Mesenchymal stem cell (in vitro differentiated cells and primary cell): ENCODE results near the gene BTBD3.

ENCODE experiments used
- DNase-seq: peaks from one replicate; pipeline ENCODE4 v3.0.0-alpha.2; 2013
- H2AFZ ChIP-seq: one replicate; pipeline ENCODE4 v1.6.1; 2013; ENCODE audit warnings: low read depth, mild to moderate bottlenecking, control low read depth, inconsistent platforms, low read length, moderate library complexity
- H2AK5ac ChIP-seq: 2 replicates; pipeline ENCODE4 v1.6.1; 2013; ENCODE audit warnings: low read length, moderate library complexity, mild to moderate bottlenecking, inconsistent platforms; ENCODE audit not compliant: severe bottlenecking
- H2BK120ac ChIP-seq: one replicate; pipeline ENCODE4 v1.6.1; 2013; ENCODE audit warnings: low read depth, mild to moderate bottlenecking, inconsistent platforms, low read length, moderate library complexity
- H2BK12ac ChIP-seq, 2 experiments: one replicate each; pipeline ENCODE4 v1.6.1; 2013; ENCODE audit warnings: inconsistent platforms in 2 of 2, low read length in 2 of 2, mild to moderate bottlenecking in 2 of 2, moderate library complexity in 2 of 2, control low read depth in 1 of 2
- H2BK15ac ChIP-seq: one replicate; pipeline ENCODE4 v1.6.1; 2013; ENCODE audit warnings: mild to moderate bottlenecking, low read depth, inconsistent platforms; ENCODE audit not compliant: poor library complexity, severe bottlenecking
- H2BK5ac ChIP-seq: 2 replicates; pipeline ENCODE4 v1.6.1; 2013; ENCODE audit warnings: low read depth, mild to moderate bottlenecking, low read length, control low read depth, inconsistent platforms; ENCODE audit not compliant: poor library complexity, severe bottlenecking
- H3K14ac ChIP-seq, 2 experiments: one replicate each; pipeline ENCODE4 v1.6.1; 2013; ENCODE audit warnings: inconsistent platforms in 2 of 2, low read length in 2 of 2, control low read depth in 1 of 2, mild to moderate bottlenecking in 1 of 2, moderate library complexity in 1 of 2
- H3K18ac ChIP-seq, 2 experiments: one replicate each; pipeline ENCODE4 v1.6.1; 2013; ENCODE audit warnings: inconsistent platforms in 2 of 2, low read length in 2 of 2, control low read depth in 1 of 2, low read depth in 1 of 2, mild to moderate bottlenecking in 1 of 2
- H3K23ac ChIP-seq, 2 experiments: one replicate each; pipeline ENCODE4 v1.6.1; 2013; ENCODE audit warnings: inconsistent platforms in 2 of 2, low read length in 2 of 2, mild to moderate bottlenecking in 2 of 2, moderate library complexity in 2 of 2, control low read depth in 1 of 2
- H3K27ac ChIP-seq: 2 replicates; pipeline ENCODE4 v1.5.1; 2013; ENCODE audit warnings: mild to moderate bottlenecking, moderate library complexity, low read length, control low read depth, inconsistent platforms; ENCODE audit not compliant: poor library complexity, severe bottlenecking
- H3K27me3 ChIP-seq, 2 experiments: 2 replicates each; pipeline versions ENCODE4 v1.6.1 to v1.7.0; 2013; ENCODE audit warnings: low read length in 2 of 2, mild to moderate bottlenecking in 2 of 2, moderate library complexity in 2 of 2, control low read depth in 1 of 2, inconsistent platforms in 1 of 2; ENCODE audit not compliant: control insufficient read depth in 1 of 2, insufficient read depth in 1 of 2
- H3K36me3 ChIP-seq, 2 experiments: 2 replicates each; pipeline versions ENCODE4 v1.6.1 to v1.7.0; 2013; ENCODE audit warnings: low read length in 2 of 2, control low read depth in 1 of 2, inconsistent platforms in 1 of 2, low read depth in 1 of 2, mild to moderate bottlenecking in 1 of 2; ENCODE audit not compliant: insufficient read depth in 2 of 2, control insufficient read depth in 1 of 2
- H3K4ac ChIP-seq, 2 experiments: one replicate each; pipeline ENCODE4 v1.6.1; 2013; ENCODE audit warnings: inconsistent platforms in 2 of 2, low read length in 2 of 2, mild to moderate bottlenecking in 2 of 2, moderate library complexity in 2 of 2, control low read depth in 1 of 2, low read depth in 1 of 2
- H3K4me1 ChIP-seq: 2 replicates; pipeline ENCODE4 v1.6.1; 2013; ENCODE audit warnings: low read depth, low read length, control low read depth; ENCODE audit not compliant: control insufficient read depth, insufficient read depth
- H3K4me2 ChIP-seq: 2 replicates; pipeline ENCODE4 v1.6.1; 2013; ENCODE audit warnings: low read length, mild to moderate bottlenecking, inconsistent platforms; ENCODE audit not compliant: poor library complexity, severe bottlenecking
- H3K4me3 ChIP-seq, 2 experiments: 2 replicates each; pipeline versions ENCODE4 v1.5.1 to v1.7.0; 2013; ENCODE audit warnings: low read length in 2 of 2, mild to moderate bottlenecking in 2 of 2, control low read depth in 1 of 2, low read depth in 1 of 2; ENCODE audit not compliant: insufficient read depth in 1 of 2
- H3K79me1 ChIP-seq: replicated peaks from 2 replicates; pipeline ENCODE4 v1.6.1; 2013; ENCODE audit warnings: mild to moderate bottlenecking, control low read depth, low read length, inconsistent platforms; ENCODE audit not compliant: poor library complexity, severe bottlenecking
- H3K9ac ChIP-seq: 2 replicates; pipeline ENCODE4 v1.7.0; 2013; ENCODE audit warnings: mild to moderate bottlenecking, low read length, moderate library complexity
- H3K9me3 ChIP-seq: 2 replicates; pipeline ENCODE4 v1.7.0; 2013; ENCODE audit warnings: mild to moderate bottlenecking, low read length; ENCODE audit not compliant: control insufficient read depth
- H4K8ac ChIP-seq: one replicate; pipeline ENCODE4 v1.6.1; 2013; ENCODE audit warnings: inconsistent platforms, mild to moderate bottlenecking, low read length, moderate library complexity
- H4K91ac ChIP-seq: one replicate; pipeline ENCODE4 v1.6.1; 2013; ENCODE audit warnings: mild to moderate bottlenecking, low read length, inconsistent platforms
- WGBS: methylation state at CpG from one replicate; pipeline ENCODE4 v1.1.7; 2013; ENCODE audit warnings: mixed read lengths; 5-methylcytosine and 5-hydroxymethylcytosine counted together

Gene BTBD3

GRCh38 chr20:11937230-11937629 is 19.5 kb downstream of the BTBD3 start:
- Histone ChIP-seq H3K18ac (no peak overlapping the region), H3K4me3 (no peak overlapping the region), H3K9ac (no peak overlapping the region), H3K9me3 (no peaks in the 10 kb centered on the region), H2BK120ac (no peak overlapping the region), H3K27me3 (no peaks in the 10 kb centered on the region), H4K91ac (no peak overlapping the region), H3K14ac (no peak overlapping the region), H3K79me1 (no peaks in the 10 kb centered on the region), H3K27ac (no peak overlapping the region), H3K4me2 (no peak overlapping the region), H2AFZ (no peak overlapping the region), H2BK5ac (no peak overlapping the region), H4K8ac (no peak overlapping the region), H2BK15ac (no peak overlapping the region), H2AK5ac (no peak overlapping the region), H3K23ac (no peak overlapping the region), H2BK12ac (no peak overlapping the region), H3K36me3 (no peaks in the 10 kb centered on the region), H3K4me1 (no peaks in the 10 kb centered on the region), H3K4ac (no peak overlapping the region)
- DNase-seq, result no peak

DNA sequence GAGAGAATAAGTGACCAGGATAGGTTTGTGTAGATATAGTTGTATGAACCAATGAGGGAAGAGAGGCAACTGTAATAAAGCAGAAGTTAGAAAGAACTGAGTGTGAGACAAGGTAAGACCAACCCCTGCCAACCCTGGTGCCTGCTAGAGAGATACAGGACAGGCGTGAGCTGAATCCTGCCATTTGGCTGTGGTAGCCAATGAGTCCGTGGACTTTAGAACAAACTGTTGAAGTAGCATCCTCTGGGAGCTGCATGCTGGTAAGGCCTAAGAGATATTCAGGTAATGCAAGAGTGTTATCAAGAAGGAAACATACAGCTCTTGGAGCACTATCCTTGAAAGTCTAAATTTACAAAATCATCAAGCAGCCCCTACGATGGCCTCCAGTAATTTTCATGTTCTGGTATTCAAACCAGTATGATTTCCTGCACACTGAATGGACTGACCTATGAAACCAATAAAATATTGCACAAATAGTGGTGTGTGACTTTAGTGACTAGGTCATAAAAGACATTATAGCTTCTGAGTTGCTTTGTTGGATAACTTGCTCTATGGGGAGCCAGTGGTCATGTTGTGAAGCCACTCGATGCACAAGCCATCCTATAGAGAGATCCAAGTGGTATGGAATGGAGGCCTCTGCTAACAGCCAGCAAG is 24.0 kb downstream of the BTBD3 start:
- no peak overlapping the region for H2BK120ac ChIP-seq

GRCh38 chr20:11943778-11944177 is 26.1 kb downstream of the BTBD3 start:
- 85% methylated on average over 6 of the region's 6 CpGs for WGBS
- Histone ChIP-seq H3K9me3 (no peaks in the 10 kb centered on the region), H3K79me1 (no peaks in the 10 kb centered on the region), H3K27me3 (no peaks in the 10 kb centered on the region), H3K18ac (no peak overlapping the region), H3K4me1 (no peaks in the 10 kb centered on the region), H3K27ac (no peak overlapping the region), H3K9ac (no peak overlapping the region), H3K4ac (no peak overlapping the region), H2BK5ac (no peak overlapping the region), H3K36me3 (no peaks in the 10 kb centered on the region), H4K91ac (no peak overlapping the region), H3K14ac (no peak overlapping the region), H2AK5ac (no peak overlapping the region), H4K8ac (no peak overlapping the region), H3K4me3 (no peak overlapping the region), H2BK15ac (no peak overlapping the region), H2AFZ (no peak overlapping the region), H2BK12ac (no peak overlapping the region), H3K4me2 (no peak overlapping the region), H2BK120ac (no peak overlapping the region), H3K23ac (no peak overlapping the region)
- DNase-seq, result no peak

More for the DNA sequence above, 24.0 kb downstream of the BTBD3 start:
- H3K4me2 ChIP-seq, result no peak overlapping the region
- H3K27me3 ChIP-seq, result no peaks in the 10 kb centered on the region
- no peak overlapping the region for H4K91ac ChIP-seq
- no peak overlapping the region for H3K9ac ChIP-seq
- no peaks in the 10 kb centered on the region for H3K9me3 ChIP-seq
- no peak for DNase-seq
- no peak overlapping the region for H3K23ac ChIP-seq
- no peaks in the 10 kb centered on the region for H3K4me1 ChIP-seq
- no peak overlapping the region for H2BK15ac ChIP-seq
- H2BK12ac ChIP-seq, result no peak overlapping the region
- no peaks in the 10 kb centered on the region for H3K79me1 ChIP-seq
- no peak overlapping the region for H3K18ac ChIP-seq
- WGBS, result 96% methylated on average over 4 of the region's 4 CpGs
- H2AFZ ChIP-seq, result no peak overlapping the region
- H2AK5ac ChIP-seq, result no peak overlapping the region
- H4K8ac ChIP-seq, result no peak overlapping the region
- H3K4ac ChIP-seq, result no peak overlapping the region
- H3K36me3 ChIP-seq, result no peaks in the 10 kb centered on the region
- H2BK5ac ChIP-seq, result no peak overlapping the region
- H3K14ac ChIP-seq, result no peak overlapping the region
- H3K4me3 ChIP-seq, result no peak overlapping the region
- no peak overlapping the region for H3K27ac ChIP-seq

DNA sequence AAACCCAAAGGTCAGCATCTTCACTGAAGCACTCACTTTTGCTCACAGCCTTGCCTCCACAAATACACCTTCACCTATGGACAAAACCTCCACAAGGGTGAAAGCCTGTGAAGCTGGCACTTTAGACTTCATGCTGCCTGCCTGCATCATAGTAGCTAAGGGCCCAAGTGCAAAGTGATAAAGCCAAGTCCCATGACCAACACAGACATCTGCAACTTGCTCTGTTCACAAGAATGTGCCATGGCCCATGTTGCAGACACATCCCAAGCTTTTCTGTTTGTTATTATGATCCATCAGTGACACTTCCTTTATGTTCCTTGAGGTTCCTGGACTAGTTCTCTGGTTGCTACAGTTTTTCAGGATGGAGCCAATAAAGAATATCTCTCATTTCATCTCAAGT is 31.1 kb downstream of the BTBD3 start:
- no peak overlapping the region for H3K4ac ChIP-seq
- H3K23ac ChIP-seq, result no peak overlapping the region
- H4K91ac ChIP-seq, result no peak overlapping the region
- no peak overlapping the region for H4K8ac ChIP-seq
- H3K4me1 ChIP-seq, result no peaks in the 10 kb centered on the region
- no peak for DNase-seq
- H3K36me3 ChIP-seq, result no peaks in the 10 kb centered on the region
- no peak overlapping the region for H2BK15ac ChIP-seq
- H3K9ac ChIP-seq, result no peak overlapping the region
- no peak overlapping the region for H2BK5ac ChIP-seq
- no peak overlapping the region for H3K27ac ChIP-seq
- no peaks in the 10 kb centered on the region for H3K27me3 ChIP-seq
- no peak overlapping the region for H2AK5ac ChIP-seq
- H2BK12ac ChIP-seq, result no peak overlapping the region
- no peak overlapping the region for H3K4me3 ChIP-seq
- no peak overlapping the region for H2BK120ac ChIP-seq
- H3K9me3 ChIP-seq, result no peaks in the 10 kb centered on the region
- no peak overlapping the region for H3K4me2 ChIP-seq
- H2AFZ ChIP-seq, result no peak overlapping the region
- no peaks in the 10 kb centered on the region for H3K79me1 ChIP-seq
- H3K18ac ChIP-seq, result no peak overlapping the region
- no peak overlapping the region for H3K14ac ChIP-seq
